Esophagus squamous epithelium (tissue), 5 donors: ENCODE measurements around the gene SLC11A2. TPM values are rescaled to one million over a fixed set of nuclear protein-coding genes. Genes with fewer than 3 reads are reported as not detected.
A peak's percentile ranks its signal among the peaks of the same experiment; 100 is the strongest.

ENCODE experiments used
- DNase-seq: peaks from one replicate; lab custom pipeline; 2025; lab: John Stamatoyannopoulos, UW
- H3K27ac ChIP-seq, 4 donors: fragments of 200-600 bp; sonication (generic); one replicate each; pipeline ENCODE4 v1.5.1; 2016 to 2019; ENCODE audit warnings: mild to moderate bottlenecking in 1 of 4
- H3K27me3 ChIP-seq, 4 donors: fragments of 200-600 bp; sonication (generic); 1 replicate in 3 of 4; 2 replicates in 1 of 4; pipeline versions ENCODE4 v1.5.1 to v1.6.0; 2017 to 2021; ENCODE audit warnings: antibody characterized with exemption in 1 of 4
- H3K36me3 ChIP-seq, 3 donors: fragments of 200-600 bp; sonication (generic); one replicate each; pipeline ENCODE4 v1.5.1; 2016 to 2019
- H3K4me1 ChIP-seq, 3 donors: fragments of 200-600 bp; sonication (generic); one replicate each; pipeline ENCODE4 v1.5.1; 2017 to 2019
- H3K4me3 ChIP-seq, 4 donors: fragments of 200-600 bp; sonication (generic); 1 replicate in 3 of 4; 2 replicates in 1 of 4; pipeline ENCODE4 v1.5.1; 2016 to 2019; ENCODE audit warnings: mild to moderate bottlenecking in 2 of 4, moderate library complexity in 1 of 4
- H3K9me3 ChIP-seq, 3 donors: fragments of 200-600 bp; sonication (generic); one replicate each; pipeline ENCODE4 v1.5.1; 2016 to 2019
- POLR2A ChIP-seq, 4 donors: fragments of 450-650 bp; IDR thresholded peaks; one replicate each; pipeline ENCODE4 v1.6.1; 2017; ENCODE audit warnings: antibody characterized with exemption in 4 of 4, mild to moderate bottlenecking in 4 of 4, moderate library complexity in 3 of 4
- WGBS, 2 donors: methylation state at CpG; one replicate each; pipeline ENCODE4 v1.1.5; 2018; 5-methylcytosine and 5-hydroxymethylcytosine counted together
- intact Hi-C: fragments of 100-400 bp; cut with DNase I; formaldehyde crosslinking; loops from one replicate; pipeline ENCODE4 v1.15.0; 2022
- total RNA-seq, 4 donors: library from RNA; depleted of rRNA; stranded (reverse); fragments of >200 nt; gene quantifications; one replicate each; pipeline ENCODE4 v1.1.0, GENCODE V29; 2016
- TF ChIP-seq, protein P1 (sequence below), 6 experiments: fragments of 450-650 bp in 4 of 6; fragments of 200-600 bp in 2 of 6; sonication (generic) in 2 of 6; IDR thresholded peaks; one replicate each; pipeline ENCODE4 v1.5.1; 2016 to 2019; ENCODE audit warnings: antibody characterized with exemption in 6 of 6, mild to moderate bottlenecking in 4 of 6, moderate library complexity in 4 of 6
- donor health status: DM: yes; HTN: yes; CAD: no.

SLC11A2 gene
- total RNA-seq, 4 donors from 2014 or later = 23.6 to 78.9 (median 39.9) TPM

DNA sequence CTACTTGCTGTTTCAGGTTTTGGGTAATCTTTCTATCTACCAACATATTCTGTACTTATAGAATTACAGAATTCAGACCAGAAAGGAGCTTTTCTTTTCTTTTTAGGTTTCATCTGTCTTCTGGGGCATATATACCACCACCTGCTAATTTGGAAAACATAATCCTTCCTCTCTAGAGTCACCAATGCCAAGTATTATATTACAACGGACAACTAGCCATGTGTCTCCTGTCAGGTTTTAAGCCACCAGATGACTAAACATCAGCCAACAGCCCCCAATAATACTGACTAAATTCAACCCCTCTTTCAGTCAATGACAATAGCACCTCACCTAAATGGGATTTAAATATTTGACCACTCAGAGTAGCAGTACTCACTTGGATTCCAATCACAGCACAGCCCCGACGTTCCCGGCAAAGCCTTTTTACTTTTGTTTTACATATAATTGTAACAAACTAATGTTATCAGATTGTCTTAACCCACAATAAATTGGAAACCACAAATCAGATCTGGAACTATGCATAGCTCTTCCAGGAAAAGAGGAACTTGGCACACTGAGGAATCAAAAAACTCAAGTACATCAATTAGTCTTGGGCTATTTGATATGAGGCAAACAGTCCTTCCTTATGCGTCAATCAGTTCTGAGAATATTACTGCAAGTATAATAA is 13.5 kb downstream of the SLC11A2 start:
- H3K27ac ChIP-seq = no peak overlapping the region
- 73 to 80% methylated on average over 5 of the region's 5 CpGs for WGBS, 2 donors
- TF ChIP-seq, protein P1, sequence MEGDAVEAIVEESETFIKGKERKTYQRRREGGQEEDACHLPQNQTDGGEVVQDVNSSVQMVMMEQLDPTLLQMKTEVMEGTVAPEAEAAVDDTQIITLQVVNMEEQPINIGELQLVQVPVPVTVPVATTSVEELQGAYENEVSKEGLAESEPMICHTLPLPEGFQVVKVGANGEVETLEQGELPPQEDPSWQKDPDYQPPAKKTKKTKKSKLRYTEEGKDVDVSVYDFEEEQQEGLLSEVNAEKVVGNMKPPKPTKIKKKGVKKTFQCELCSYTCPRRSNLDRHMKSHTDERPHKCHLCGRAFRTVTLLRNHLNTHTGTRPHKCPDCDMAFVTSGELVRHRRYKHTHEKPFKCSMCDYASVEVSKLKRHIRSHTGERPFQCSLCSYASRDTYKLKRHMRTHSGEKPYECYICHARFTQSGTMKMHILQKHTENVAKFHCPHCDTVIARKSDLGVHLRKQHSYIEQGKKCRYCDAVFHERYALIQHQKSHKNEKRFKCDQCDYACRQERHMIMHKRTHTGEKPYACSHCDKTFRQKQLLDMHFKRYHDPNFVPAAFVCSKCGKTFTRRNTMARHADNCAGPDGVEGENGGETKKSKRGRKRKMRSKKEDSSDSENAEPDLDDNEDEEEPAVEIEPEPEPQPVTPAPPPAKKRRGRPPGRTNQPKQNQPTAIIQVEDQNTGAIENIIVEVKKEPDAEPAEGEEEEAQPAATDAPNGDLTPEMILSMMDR (IDR thresholded peaks at IDR 0.05) = no peak
- TF ChIP-seq POLR2A (IDR thresholded peaks at IDR 0.05) = no peak

DNA sequence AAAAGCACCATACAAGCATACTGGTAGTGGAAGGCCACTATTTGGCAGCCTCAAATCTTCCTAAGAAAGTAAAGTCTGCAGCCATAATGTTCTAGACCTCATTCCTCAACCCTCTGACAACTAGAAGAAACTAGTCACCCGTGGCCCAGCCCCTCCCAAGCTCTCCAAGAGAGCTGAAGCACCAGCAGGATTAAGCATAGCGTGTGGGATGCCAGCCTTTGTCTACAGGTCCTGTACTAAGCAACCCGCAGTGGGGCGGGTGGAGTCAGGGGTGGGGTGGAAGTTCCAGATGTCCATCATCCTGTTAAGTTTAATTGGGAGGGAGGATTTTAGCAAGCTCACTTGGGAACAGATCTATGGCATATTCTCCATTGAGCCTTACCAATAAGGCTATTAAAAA is 14.2 kb downstream of the SLC11A2 start:
- H3K36me3 ChIP-seq = peaks cover 0 to 15% (median 4%) of the 10 kb centered on the region in 3 donors
- no peaks in the 10 kb centered on the region for H3K27me3 ChIP-seq
- intact Hi-C loops = no loop called here
- 17 to 64% methylated on average over 3 to 4 of the region's 4 CpGs for WGBS, 2 donors
- no peak for DNase-seq
- TF ChIP-seq, protein P1 (IDR thresholded peaks at IDR 0.05) = no peak
- no peak for TF ChIP-seq POLR2A (IDR thresholded peaks at IDR 0.05)
- H3K9me3 ChIP-seq = no peaks in the 10 kb centered on the region
- H3K4me1 ChIP-seq = peaks cover 8 to 27% (median 11%) of the 10 kb centered on the region in 3 donors
- no peak overlapping the region for H3K27ac ChIP-seq
- H3K4me3 ChIP-seq = no peak overlapping the region

More for the DNA sequence above, 13.5 kb downstream of the SLC11A2 start:
- intact Hi-C loops = no loop called here
- DNase-seq = no peak
- H3K27me3 ChIP-seq = no peaks in the 10 kb centered on the region
- peaks cover 8 to 30% (median 11%) of the 10 kb centered on the region in 3 donors for H3K4me1 ChIP-seq
- peaks cover 0 to 8% (median 1%) of the 10 kb centered on the region in 3 donors for H3K36me3 ChIP-seq
- no peak overlapping the region for H3K4me3 ChIP-seq
- H3K9me3 ChIP-seq = no peaks in the 10 kb centered on the region

DNA sequence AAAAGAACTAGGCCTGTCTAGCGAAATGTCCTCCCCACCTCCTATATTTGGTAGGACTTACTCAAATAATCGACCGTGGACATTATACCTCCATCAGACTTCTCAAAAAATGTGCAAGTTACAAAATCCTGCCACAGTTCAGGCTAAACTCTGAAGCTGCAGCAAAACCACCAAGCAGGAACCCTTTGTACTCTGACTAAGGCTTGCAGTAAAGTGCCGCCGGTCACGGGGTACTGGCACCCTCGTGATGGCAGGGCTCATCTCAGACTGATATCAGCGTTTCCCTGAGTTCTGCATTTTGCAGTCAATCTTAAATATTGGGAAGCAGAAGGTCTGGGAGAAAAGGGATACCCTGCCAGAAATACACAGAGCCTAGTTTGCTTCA is 17.1 kb downstream of the SLC11A2 start:
- Histone ChIP-seq H3K27ac (peak overlapping the region in 3 of 4 donors; percentile 20 to 55 (median 51)), H3K4me1 (peaks cover 8 to 39% (median 11%) of the 10 kb centered on the region in 3 donors), H3K4me3 (no peak overlapping the region), H3K9me3 (no peaks in the 10 kb centered on the region), H3K27me3 (no peaks in the 10 kb centered on the region), H3K36me3 (peaks cover 0 to 43% (median 4%) of the 10 kb centered on the region in 3 donors)
- intact Hi-C loops = no loop called here
- TF ChIP-seq POLR2A (IDR thresholded peaks at IDR 0.05) = peak in 2 of 4 donors; percentile 21 to 32
- TF ChIP-seq, protein P1 (IDR thresholded peaks at IDR 0.05) = no peak
- DNase-seq = no peak
- WGBS, 2 donors = 76% methylated on average over 7 to 8 of the region's 8 CpGs

DNA sequence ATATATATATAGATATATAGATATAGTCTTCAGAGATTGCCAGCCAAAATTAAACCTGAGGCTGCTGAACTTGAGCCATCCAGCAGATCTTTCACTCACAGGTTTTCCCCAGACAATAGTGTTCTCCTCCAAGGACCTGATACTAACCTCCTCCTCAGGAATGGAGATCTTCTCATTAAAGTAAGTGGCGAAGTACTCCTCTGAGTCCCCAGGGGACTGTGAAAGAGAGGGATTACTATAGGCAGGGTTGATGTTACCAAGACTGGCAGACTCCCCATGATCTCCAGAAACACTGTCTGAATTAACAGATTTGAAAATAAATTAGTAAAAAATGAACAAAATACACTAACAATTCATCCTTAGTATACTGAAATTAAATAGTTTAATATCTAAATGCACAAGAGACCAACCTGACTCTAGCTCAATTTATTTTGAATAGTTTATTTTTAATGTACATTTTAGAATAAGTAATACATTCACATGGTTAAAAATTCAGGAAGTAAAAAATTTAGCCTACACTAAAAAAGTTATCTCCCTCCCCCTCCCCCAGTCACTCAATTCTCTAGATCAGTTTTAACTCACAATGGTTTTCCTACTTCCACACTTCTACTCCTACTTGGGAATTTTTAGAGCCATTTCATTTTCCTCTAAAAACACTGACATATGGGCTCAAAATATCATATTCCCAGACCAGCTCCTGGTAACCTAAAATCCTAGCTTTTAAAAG is 17.7 kb downstream of the SLC11A2 start:
- Histone ChIP-seq H3K4me1 (peaks cover 8 to 34% (median 9%) of the 10 kb centered on the region in 3 donors), H3K4me3 (no peak overlapping the region), H3K9me3 (no peaks in the 10 kb centered on the region), H3K27me3 (no peaks in the 10 kb centered on the region), H3K27ac (peak overlapping the region in 3 of 4 donors; percentile 51 to 55 (median 51)), H3K36me3 (peaks cover 0 to 48% (median 4%) of the 10 kb centered on the region in 3 donors)
- intact Hi-C loops = no loop called here
- 92 to 100% methylated on average over 1 of the region's 1 CpG for WGBS, 2 donors
- DNase-seq = no peak
- no peak for TF ChIP-seq POLR2A (IDR thresholded peaks at IDR 0.05)
- TF ChIP-seq, protein P1 (IDR thresholded peaks at IDR 0.05) = no peak

DNA sequence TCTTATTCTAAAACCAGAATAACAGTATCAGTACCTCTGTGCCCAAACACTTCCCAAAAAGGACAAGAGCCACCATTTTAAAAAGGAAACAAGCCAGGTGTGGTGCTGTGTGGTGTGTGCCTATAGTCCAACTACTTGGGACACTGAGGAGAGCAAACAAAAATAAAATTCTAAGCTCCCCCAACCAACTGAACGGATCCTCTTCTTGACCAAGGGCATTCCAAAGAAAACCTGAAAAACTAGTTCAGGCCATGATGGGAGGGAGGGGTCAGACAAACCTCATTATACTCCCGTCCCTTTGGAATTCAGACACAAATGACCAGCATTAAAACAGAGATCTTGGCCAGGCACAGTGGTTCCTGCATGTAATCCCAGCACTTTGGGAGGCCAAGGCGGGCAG is 20.5 kb downstream of the SLC11A2 start:
- Histone ChIP-seq H3K9me3 (no peaks in the 10 kb centered on the region), H3K36me3 (peaks cover 0 to 76% (median 4%) of the 10 kb centered on the region in 3 donors), H3K4me1 (peaks cover 0 to 12% (median 0%) of the 10 kb centered on the region in 3 donors), H3K4me3 (no peak overlapping the region), H3K27me3 (no peaks in the 10 kb centered on the region), H3K27ac (no peak overlapping the region)
- WGBS, 2 donors = 35 to 60% methylated on average over 2 to 3 of the region's 3 CpGs
- TF ChIP-seq POLR2A (IDR thresholded peaks at IDR 0.05) = no peak
- TF ChIP-seq, protein P1 (IDR thresholded peaks at IDR 0.05) = no peak
- intact Hi-C loops = no loop called here
- DNase-seq = no peak
